DOHH2 (cell line): ENCODE results near the gene RIN2.

Experiments
- CTCF ChIP-seq: fragments of 200-600 bp; sonication (generic); IDR thresholded peaks from one replicate; pipeline ENCODE4 v1.5.1; 2014; ENCODE audit warnings: antibody characterized with exemption, mild to moderate bottlenecking, low read depth, low read length; ENCODE audit not compliant: poor library complexity, severe bottlenecking
- EZH2phosphoT487 ChIP-seq: fragments of 200-600 bp; sonication (generic); IDR thresholded peaks from 2 replicates; pipeline ENCODE4 v1.6.1; 2017; ENCODE audit warnings: borderline replicate concordance, mild to moderate bottlenecking, antibody characterized with exemption, low read length, moderate library complexity, mixed read lengths

DNA sequence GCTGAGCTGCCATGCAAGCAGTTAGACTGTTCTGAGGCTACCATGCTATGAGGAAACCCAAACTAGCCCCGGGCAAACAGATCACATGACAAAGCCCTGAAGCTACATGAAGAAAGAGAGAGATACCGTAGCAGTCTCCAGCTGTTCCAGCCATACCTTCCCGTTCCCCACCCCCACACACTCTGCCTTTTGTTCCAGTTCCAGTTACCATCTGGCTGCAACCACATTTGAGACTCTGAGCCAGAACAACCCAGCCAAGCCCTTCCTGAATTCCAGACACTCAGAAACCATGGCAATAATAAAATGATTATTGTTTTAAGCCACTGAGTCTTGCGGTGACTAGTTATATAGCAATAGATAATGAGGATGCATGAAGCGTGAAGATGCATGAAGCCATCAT, 28.3 kb downstream of the RIN2 start:
- TF ChIP-seq CTCF (no peak), EZH2phosphoT487 (no peak)
